ENCODE measurements around the gene CGB1. TPM values are rescaled to one million over a fixed set of nuclear protein-coding genes. Genes with fewer than 3 reads are reported as not detected.
A peak's percentile ranks its signal among the peaks of the same experiment; 100 is the strongest.
"Not testable (repeated sequence)": the region's sequence is repeated elsewhere in the genome, so short reads cannot be mapped to it uniquely, and the experiment has no call there.

The CGB1 gene
- total and polyA plus RNA-seq, 4 experiments from 2014 or later: not detected

GRCh38 chr19:49058562-49058961, 21.9 kb upstream of the CGB1 start:
- ChIA-PET POLR2A (ENCODE audit: partially characterized antibody) (interaction anchor here (2.1 kb wide), 1 partner anchor 65 kb away, joined by 8 read pairs; the partner anchor contains the start of genes GYS1 and RUVBL2), CTCF (ENCODE audit: partially characterized antibody) (no interaction called here)
- Histone ChIP-seq H3K36me3 (ENCODE audit: insufficient read depth, low read length) (no peaks in the 10 kb centered on the region), H3K27ac (ENCODE audit: low read depth, low read length) (no peak overlapping the region), H3K4me1 (ENCODE audit: insufficient read depth, low read length) (peaks cover 23% of the 10 kb centered on the region), H3K4me3 (ENCODE audit: low read length in 2 of 2) (no peak overlapping the region), H3K27me3 (ENCODE audit: insufficient read depth, low read length) (peaks cover 18% of the 10 kb centered on the region), H3K9me3 (ENCODE audit: control insufficient read depth in 1 of 2, low read length in 2 of 2) (no peaks in the 10 kb centered on the region)
- intact Hi-C loops (cut with micrococcal nuclease): loop anchor here (10.0 kb wide), 1 partner anchor 64 kb away; the partner anchor contains the start of genes GYS1 and RUVBL2
- H3K9me3 Mint-ChIP-seq: peaks cover 0 to 3% (median 0%) of the 10 kb centered on the region in 8 donors
- DNase-seq: no peak
- H3K27me3 Mint-ChIP-seq: peaks cover 17 to 24% of the 10 kb centered on the region in 2 donors
- H3K27ac Mint-ChIP-seq: no peak overlapping the region
- H3K4me3 Mint-ChIP-seq: peak overlapping the region in 4 of 8 donors; percentile 86 to 93 (median 90)
- peaks cover 7 to 27% (median 14%) of the 10 kb centered on the region in 4 donors for H3K4me1 Mint-ChIP-seq
- no peaks in the 10 kb centered on the region for H3K36me3 Mint-ChIP-seq

GRCh38 chr19:49057636-49058234, 21.0 kb upstream of the CGB1 start, which contains the start of gene CGB7:
Gene CGB7 (minus strand): TSS chr19:49057749. CDS start chr19:49055375, 2,374 bp downstream.
- H3K36me3 Mint-ChIP-seq: no peaks in the 10 kb centered on the region
- peaks cover 0 to 3% (median 0%) of the 10 kb centered on the region in 8 donors for H3K9me3 Mint-ChIP-seq
- Histone ChIP-seq H3K27me3 (ENCODE audit: insufficient read depth, low read length) (peaks cover 18% of the 10 kb centered on the region), H3K4me1 (ENCODE audit: insufficient read depth, low read length) (peaks cover 23% of the 10 kb centered on the region), H3K36me3 (ENCODE audit: insufficient read depth, low read length) (no peaks in the 10 kb centered on the region), H3K27ac (ENCODE audit: low read depth, low read length) (no peak within 1 kb of the TSS), H3K4me3 (ENCODE audit: low read length in 2 of 2) (peak within 1 kb of the TSS; percentile 49 to 57), H3K9me3 (ENCODE audit: control insufficient read depth in 1 of 2, low read length in 2 of 2) (no peaks in the 10 kb centered on the region)
- intact Hi-C loops (cut with micrococcal nuclease): loop anchor here (2.0 to 10.0 kb wide), 2 partner anchors 39 to 63 kb away; partner anchors contain the start of genes GYS1 and RUVBL2
- peaks cover 7 to 27% (median 14%) of the 10 kb centered on the region in 4 donors for H3K4me1 Mint-ChIP-seq
- peak within 1 kb of the TSS; percentile 2 to 60 (median 18) for H3K27ac Mint-ChIP-seq
- ChIA-PET CTCF (ENCODE audit: partially characterized antibody) (interaction anchor here (1.1 to 1.5 kb wide), 2 partner anchors 57 to 58 kb away, joined by 3 read pairs; no protein-coding TSS in a partner anchor), POLR2A (ENCODE audit: partially characterized antibody) (interaction anchor here (0.6 to 2.1 kb wide), 3 partner anchors 57 to 622 kb away, joined by 3 to 8 read pairs (median 3); partner anchors contain the start of genes GYS1, LIN7B and RUVBL2)
- H3K27me3 Mint-ChIP-seq: peaks cover 16 to 24% of the 10 kb centered on the region in 2 donors
- peak in 4 of 5 donors; percentile 20 to 43 (median 22) for DNase-seq
- H3K4me3 Mint-ChIP-seq: peak within 1 kb of the TSS; percentile 79 to 93 (median 89)

DNA sequence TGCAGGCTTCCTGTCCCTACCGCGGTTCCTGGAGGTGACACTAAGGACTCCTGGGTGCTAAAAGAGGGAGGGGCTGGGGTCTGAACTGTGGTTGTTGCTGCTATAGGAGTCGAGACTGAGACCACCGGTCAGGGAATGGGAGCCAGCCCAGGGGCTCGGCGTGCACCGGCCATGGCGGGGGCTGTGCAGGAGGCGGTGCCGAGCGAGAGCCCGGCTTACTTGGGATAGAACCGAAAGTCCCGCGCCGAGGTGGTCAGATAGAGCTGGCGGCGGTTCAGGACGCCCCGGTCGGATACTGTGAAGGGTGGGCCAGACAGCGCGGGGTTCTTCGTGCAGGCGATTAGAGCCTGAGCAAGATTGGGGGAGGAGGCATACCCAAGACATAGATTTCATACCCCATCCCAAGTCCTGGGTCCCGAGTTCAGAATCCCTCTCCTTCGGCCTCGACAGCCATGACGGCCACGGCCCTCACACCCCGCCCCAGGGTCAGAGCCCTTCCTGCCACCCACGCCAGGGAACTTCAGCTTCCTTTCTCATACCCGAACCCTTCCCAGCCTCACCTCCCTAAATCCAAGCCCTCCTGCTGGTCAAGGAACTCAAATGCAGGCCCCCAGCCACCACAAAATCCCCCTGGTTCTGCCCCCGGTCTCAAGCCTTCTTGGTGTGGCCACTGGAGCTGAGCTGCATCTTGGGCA, 20.4 kb upstream of the CGB1 start:
- not testable (repeated sequence) for H3K27ac ChIP-seq (ENCODE audit: low read depth, low read length); H3K9me3 ChIP-seq (ENCODE audit: control insufficient read depth in 1 of 2, low read length in 2 of 2); H3K36me3 Mint-ChIP-seq; H3K9me3 Mint-ChIP-seq; H3K36me3 ChIP-seq (ENCODE audit: insufficient read depth, low read length)
- H3K27me3 Mint-ChIP-seq: peaks cover 16 to 24% of the 10 kb centered on the region in 2 donors
- intact Hi-C loops (cut with micrococcal nuclease): loop anchor here (2.0 to 10.0 kb wide), 2 partner anchors 38 to 62 kb away; partner anchors contain the start of genes GYS1 and RUVBL2
- ChIA-PET CTCF (ENCODE audit: partially characterized antibody) (interaction anchor here (1.0 to 1.5 kb wide), 5 partner anchors 11 to 64 kb away, joined by 3 to 7 read pairs (median 3); partner anchors contain the start of genes GYS1 and RUVBL2), POLR2A (ENCODE audit: partially characterized antibody) (interaction anchor here (0.6 to 2.1 kb wide), 4 partner anchors 37 to 623 kb away, joined by 3 to 8 read pairs (median 3); partner anchors contain the start of genes GYS1, LIN7B and RUVBL2)
- peak in 1 of 5 donors; percentile 13 for DNase-seq
- Histone ChIP-seq H3K4me1 (ENCODE audit: insufficient read depth, low read length) (peaks cover 23% of the 10 kb centered on the region), H3K4me3 (ENCODE audit: low read length in 2 of 2) (peak overlapping the region; percentile 49 to 57), H3K27me3 (ENCODE audit: insufficient read depth, low read length) (peaks cover 18% of the 10 kb centered on the region)
- peak overlapping the region in 6 of 7 donors; percentile 2 to 60 (median 18) for H3K27ac Mint-ChIP-seq
- H3K4me3 Mint-ChIP-seq: peak overlapping the region; percentile 79 to 93 (median 89)
- peaks cover 7 to 27% (median 14%) of the 10 kb centered on the region in 4 donors for H3K4me1 Mint-ChIP-seq

DNA sequence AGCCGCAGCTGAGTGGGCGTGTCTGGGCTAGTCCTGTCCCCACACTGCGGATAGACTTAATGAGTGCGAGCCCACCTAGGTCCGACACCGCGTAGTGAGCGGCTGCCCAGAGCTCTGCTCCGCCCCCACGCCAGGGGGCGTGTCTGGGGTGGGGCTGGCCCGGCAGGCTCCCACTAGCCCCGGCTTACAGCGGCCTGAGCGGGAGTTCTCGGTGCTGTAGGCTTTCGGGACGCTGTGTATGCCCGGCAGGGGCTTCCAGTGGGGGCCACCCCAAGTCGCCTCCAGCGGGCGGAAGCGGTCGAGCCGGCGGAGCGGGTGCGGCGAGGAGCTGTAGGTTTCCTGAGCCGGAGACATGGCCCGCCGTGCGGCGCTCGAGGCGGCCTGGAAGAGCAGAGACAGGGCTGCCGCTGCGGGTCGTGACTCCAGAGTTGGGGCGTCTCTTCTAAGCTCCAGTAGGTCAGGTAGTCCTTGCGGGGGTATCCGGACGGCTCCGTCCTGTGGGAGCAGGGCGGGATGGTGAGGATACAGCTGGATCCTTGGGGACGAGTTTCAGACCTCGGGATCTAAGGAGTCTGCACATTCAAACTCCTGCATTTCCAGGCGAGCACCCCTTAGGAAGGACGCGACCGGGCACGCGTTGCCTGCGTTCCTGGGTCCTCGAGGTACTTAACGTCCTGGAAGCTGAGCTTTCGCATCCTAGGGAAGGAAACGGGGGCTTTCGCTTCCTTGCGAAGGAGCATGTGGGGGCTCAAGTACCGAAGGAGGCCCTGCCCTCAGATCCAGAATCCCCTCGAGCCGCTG, 19.6 kb upstream of the CGB1 start:
- Mint-ChIP-seq H3K9me3 (peaks cover 0 to 3% (median 0%) of the 10 kb centered on the region in 8 donors), H3K27ac (peak overlapping the region in 2 of 7 donors; percentile 2 to 17), H3K27me3 (peaks cover 16 to 24% of the 10 kb centered on the region in 2 donors), H3K4me1 (peaks cover 7 to 27% (median 14%) of the 10 kb centered on the region in 4 donors), H3K4me3 (peak overlapping the region; percentile 79 to 93 (median 89)), H3K36me3 (no peaks in the 10 kb centered on the region)
- Histone ChIP-seq H3K4me1 (ENCODE audit: insufficient read depth, low read length) (peaks cover 23% of the 10 kb centered on the region), H3K36me3 (ENCODE audit: insufficient read depth, low read length) (no peaks in the 10 kb centered on the region), H3K27ac (ENCODE audit: low read depth, low read length) (no peak overlapping the region), H3K9me3 (ENCODE audit: control insufficient read depth in 1 of 2, low read length in 2 of 2) (no peaks in the 10 kb centered on the region), H3K4me3 (ENCODE audit: low read length in 2 of 2) (peak overlapping the region; percentile 49 to 57), H3K27me3 (ENCODE audit: insufficient read depth, low read length) (peaks cover 18% of the 10 kb centered on the region)
- intact Hi-C loops (cut with micrococcal nuclease): loop anchor here (2.0 to 10.0 kb wide), 2 partner anchors 38 to 62 kb away; partner anchors contain the start of genes GYS1 and RUVBL2
- ChIA-PET CTCF (ENCODE audit: partially characterized antibody) (interaction anchor here (1.0 to 1.5 kb wide), 4 partner anchors 11 to 63 kb away, joined by 3 to 7 read pairs (median 4); partner anchors contain the start of genes GYS1 and RUVBL2), POLR2A (ENCODE audit: partially characterized antibody) (interaction anchor here (1.4 kb wide), 1 partner anchor 36 kb away, joined by 3 read pairs; a partner anchor contains a TSS)
- DNase-seq: peak; percentile 42 to 52 (median 48)

DNA sequence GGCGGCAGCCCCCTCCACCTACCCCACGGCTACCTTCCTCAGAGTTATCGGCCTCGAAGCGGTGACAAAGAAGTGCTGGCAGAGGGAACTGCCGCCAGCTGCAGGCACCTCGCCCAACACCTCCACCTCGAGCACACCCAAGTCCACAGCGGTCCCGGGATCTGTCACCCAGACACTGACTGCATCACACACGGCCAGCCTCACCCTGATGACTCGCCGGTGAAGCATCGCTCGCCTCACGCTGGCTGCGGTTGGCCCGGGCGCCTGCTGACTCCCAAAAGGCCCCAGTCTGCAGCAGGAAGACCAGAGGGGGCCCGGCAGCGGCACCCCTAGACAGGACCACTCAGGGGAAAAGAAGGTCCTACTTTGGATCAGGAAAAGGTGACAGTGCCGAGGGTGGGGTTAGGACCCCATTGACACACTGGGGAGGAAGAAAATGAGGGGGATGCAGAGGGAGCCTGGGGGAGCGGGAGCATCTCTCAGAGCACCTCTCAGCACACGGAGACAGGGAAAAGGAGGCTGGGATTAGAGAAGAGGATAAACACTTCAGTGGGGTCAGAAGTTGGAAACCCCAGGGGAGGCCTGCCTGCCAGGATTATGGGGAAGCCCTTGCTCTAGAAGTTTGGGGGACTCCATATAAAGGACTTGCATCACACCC, 13.8 kb upstream of the CGB1 start:
- H3K27ac ChIP-seq (ENCODE audit: low read depth, low read length); H3K27me3 ChIP-seq (ENCODE audit: insufficient read depth, low read length); CTCF ChIA-PET (ENCODE audit: partially characterized antibody); H3K4me1 Mint-ChIP-seq; POLR2A ChIA-PET (ENCODE audit: partially characterized antibody); H3K4me3 Mint-ChIP-seq; H3K4me3 ChIP-seq (ENCODE audit: low read length in 2 of 2); H3K4me1 ChIP-seq (ENCODE audit: insufficient read depth, low read length); H3K36me3 Mint-ChIP-seq; H3K36me3 ChIP-seq (ENCODE audit: insufficient read depth, low read length); H3K9me3 Mint-ChIP-seq; H3K9me3 ChIP-seq (ENCODE audit: control insufficient read depth in 1 of 2, low read length in 2 of 2); H3K27ac Mint-ChIP-seq; H3K27me3 Mint-ChIP-seq; DNase-seq: not testable (repeated sequence)
- intact Hi-C loops (cut with micrococcal nuclease): loop anchor here (10.0 kb wide), 1 partner anchor 56 kb away; the partner anchor contains the start of genes GYS1 and RUVBL2

DNA sequence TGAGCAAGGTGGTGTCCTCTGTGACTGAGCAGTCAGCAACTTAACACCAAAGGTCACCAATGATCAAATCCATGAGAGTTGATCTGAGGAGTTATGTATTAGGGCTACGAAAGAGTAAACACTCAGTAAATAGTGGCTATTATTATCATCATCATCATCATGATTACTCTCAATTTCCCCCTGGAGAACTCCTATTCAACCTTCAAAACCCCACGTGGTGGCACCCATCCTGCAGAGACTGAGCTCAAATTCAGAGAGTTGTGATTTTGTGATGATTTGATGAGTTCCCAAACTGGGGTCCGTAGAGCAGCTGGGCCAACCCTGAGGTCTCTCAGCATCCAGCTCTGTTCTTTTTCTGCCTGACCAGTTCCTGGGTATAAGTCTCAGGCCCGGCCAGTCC, 13.1 kb upstream of the CGB1 start:
- intact Hi-C loops (cut with micrococcal nuclease): loop anchor here (10.0 kb wide), 1 partner anchor 55 kb away; the partner anchor contains the start of genes GYS1 and RUVBL2
- H3K27ac ChIP-seq (ENCODE audit: low read depth, low read length); POLR2A ChIA-PET (ENCODE audit: partially characterized antibody); H3K4me3 ChIP-seq (ENCODE audit: low read length in 2 of 2); H3K9me3 Mint-ChIP-seq; H3K4me1 ChIP-seq (ENCODE audit: insufficient read depth, low read length); DNase-seq; CTCF ChIA-PET (ENCODE audit: partially characterized antibody); H3K4me3 Mint-ChIP-seq; H3K36me3 ChIP-seq (ENCODE audit: insufficient read depth, low read length); H3K4me1 Mint-ChIP-seq; H3K27ac Mint-ChIP-seq; H3K36me3 Mint-ChIP-seq; H3K9me3 ChIP-seq (ENCODE audit: control insufficient read depth in 1 of 2, low read length in 2 of 2); H3K27me3 Mint-ChIP-seq; H3K27me3 ChIP-seq (ENCODE audit: insufficient read depth, low read length): not testable (repeated sequence)

All from CD4-positive, alpha-beta memory T cell (primary cell).